Progenitor cell of endocrine pancreas (in vitro differentiated cells): ENCODE results near the gene ECSIT. TPM values are rescaled to one million over a fixed set of nuclear protein-coding genes. Genes with fewer than 3 reads are reported as not detected.
"Not testable (repeated sequence)": the region's sequence is repeated elsewhere in the genome, so short reads cannot be mapped to it uniquely, and the experiment has no call there.

Experiments
- DNase-seq: peaks from one replicate; pipeline ENCODE4 v3.0.0; 2021; ENCODE audit warnings: low spot score; ENCODE audit not compliant: unreplicated experiment
- H3K27ac Mint-ChIP-seq: 2 replicates; pipeline ENCODE4 v1.8.0; 2021; ENCODE audit warnings: mild to moderate bottlenecking, moderate library complexity, mixed read lengths
- H3K27me3 Mint-ChIP-seq: 2 replicates; pipeline ENCODE4 v1.8.0; 2021; ENCODE audit warnings: mixed read lengths
- H3K36me3 Mint-ChIP-seq: 2 replicates; pipeline ENCODE4 v1.8.0; 2022; ENCODE audit warnings: mixed read lengths; ENCODE audit not compliant: insufficient read depth
- H3K4me1 Mint-ChIP-seq: 2 replicates; pipeline ENCODE4 v1.8.0; 2021; ENCODE audit warnings: low read depth, mixed read lengths
- H3K4me3 Mint-ChIP-seq: 2 replicates; pipeline ENCODE4 v1.8.0; 2021; ENCODE audit warnings: low read depth, mild to moderate bottlenecking, moderate library complexity, mixed read lengths
- H3K9me3 Mint-ChIP-seq: 2 replicates; pipeline ENCODE4 v1.8.0; 2021; ENCODE audit warnings: low read depth, mixed read lengths
- total RNA-seq: library from RNA; stranded (reverse); gene quantifications from 2 replicates; pipeline ENCODE4 v1.2.1, GENCODE V29; 2021
- TF ChIP-seq, protein P1 (sequence below): fragments of 200-600 bp; sonication (generic); IDR thresholded peaks from one replicate; pipeline ENCODE4 v1.5.0; 2021; ENCODE audit warnings: antibody characterized with exemption, mild to moderate bottlenecking; ENCODE audit not compliant: unreplicated experiment

ECSIT gene
- total RNA-seq, 1 donor from 2014 or later: 38.5 TPM

DNA sequence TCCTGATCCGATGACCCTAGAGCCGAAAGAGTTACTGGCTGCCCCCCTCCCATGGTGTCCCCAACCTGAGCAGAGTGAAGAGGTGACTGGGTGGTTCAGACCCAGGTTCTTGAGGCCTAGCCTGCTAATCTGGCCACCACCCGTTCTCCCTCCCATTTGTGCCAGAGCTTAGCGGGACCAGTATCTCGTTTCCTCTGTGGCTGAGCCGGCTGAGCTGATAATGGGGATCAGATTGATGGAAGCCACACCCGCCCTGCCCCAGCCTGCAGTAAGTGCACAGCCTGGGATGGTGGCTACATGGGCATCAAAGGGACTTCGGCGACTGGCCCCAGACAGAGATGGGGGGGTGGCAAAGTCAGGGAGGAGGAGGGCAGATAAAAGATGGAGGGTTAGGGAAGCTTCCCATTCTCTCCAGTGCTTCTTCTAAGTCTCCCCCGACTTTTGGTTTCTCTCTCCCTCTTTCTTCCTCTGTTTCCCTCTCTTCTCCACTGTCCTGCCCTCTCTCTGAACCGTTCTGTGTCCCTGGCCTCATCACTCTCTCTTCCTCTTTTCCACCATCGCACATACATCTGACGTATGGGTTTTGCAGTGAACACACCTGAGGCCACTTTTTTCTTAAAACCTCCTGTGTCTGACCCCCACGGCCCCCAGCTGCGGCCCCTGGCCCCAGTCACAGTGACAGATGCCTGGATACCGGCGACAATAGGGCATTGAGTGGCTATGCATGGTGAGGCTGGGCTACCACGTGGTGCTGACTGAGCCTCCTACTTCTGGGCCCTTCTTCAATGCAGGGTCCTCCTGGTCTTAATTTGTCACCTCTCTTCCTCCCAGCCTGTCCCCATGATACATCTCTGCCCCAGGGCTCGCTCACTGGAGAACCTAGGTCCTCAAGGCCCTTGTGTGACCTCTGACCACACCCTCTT lies 50.5 kb downstream of the ECSIT start:
- peaks cover 60% of the 10 kb centered on the region for H3K27me3 Mint-ChIP-seq
- H3K36me3 Mint-ChIP-seq: no peaks in the 10 kb centered on the region
- DNase-seq: no peak
- TF ChIP-seq, protein P1, sequence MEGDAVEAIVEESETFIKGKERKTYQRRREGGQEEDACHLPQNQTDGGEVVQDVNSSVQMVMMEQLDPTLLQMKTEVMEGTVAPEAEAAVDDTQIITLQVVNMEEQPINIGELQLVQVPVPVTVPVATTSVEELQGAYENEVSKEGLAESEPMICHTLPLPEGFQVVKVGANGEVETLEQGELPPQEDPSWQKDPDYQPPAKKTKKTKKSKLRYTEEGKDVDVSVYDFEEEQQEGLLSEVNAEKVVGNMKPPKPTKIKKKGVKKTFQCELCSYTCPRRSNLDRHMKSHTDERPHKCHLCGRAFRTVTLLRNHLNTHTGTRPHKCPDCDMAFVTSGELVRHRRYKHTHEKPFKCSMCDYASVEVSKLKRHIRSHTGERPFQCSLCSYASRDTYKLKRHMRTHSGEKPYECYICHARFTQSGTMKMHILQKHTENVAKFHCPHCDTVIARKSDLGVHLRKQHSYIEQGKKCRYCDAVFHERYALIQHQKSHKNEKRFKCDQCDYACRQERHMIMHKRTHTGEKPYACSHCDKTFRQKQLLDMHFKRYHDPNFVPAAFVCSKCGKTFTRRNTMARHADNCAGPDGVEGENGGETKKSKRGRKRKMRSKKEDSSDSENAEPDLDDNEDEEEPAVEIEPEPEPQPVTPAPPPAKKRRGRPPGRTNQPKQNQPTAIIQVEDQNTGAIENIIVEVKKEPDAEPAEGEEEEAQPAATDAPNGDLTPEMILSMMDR: no peak
- H3K4me1 Mint-ChIP-seq: no peaks in the 10 kb centered on the region
- H3K27ac Mint-ChIP-seq: peak overlapping the region; percentile 67
- H3K9me3 Mint-ChIP-seq: no peaks in the 10 kb centered on the region
- H3K4me3 Mint-ChIP-seq: no peak overlapping the region

- no peak overlapping the region for H3K27ac Mint-ChIP-seq
- H3K9me3 Mint-ChIP-seq: no peaks in the 10 kb centered on the region
- DNase-seq: no peak
- H3K4me1 Mint-ChIP-seq: no peaks in the 10 kb centered on the region
- H3K4me3 Mint-ChIP-seq: no peak overlapping the region
- no peaks in the 10 kb centered on the region for H3K36me3 Mint-ChIP-seq
- TF ChIP-seq, protein P1: no peak
- peaks cover 53% of the 10 kb centered on the region for H3K27me3 Mint-ChIP-seq
Observed at GRCh38 chr19:11475861-11476260, 53.1 kb downstream of the ECSIT start.

DNA sequence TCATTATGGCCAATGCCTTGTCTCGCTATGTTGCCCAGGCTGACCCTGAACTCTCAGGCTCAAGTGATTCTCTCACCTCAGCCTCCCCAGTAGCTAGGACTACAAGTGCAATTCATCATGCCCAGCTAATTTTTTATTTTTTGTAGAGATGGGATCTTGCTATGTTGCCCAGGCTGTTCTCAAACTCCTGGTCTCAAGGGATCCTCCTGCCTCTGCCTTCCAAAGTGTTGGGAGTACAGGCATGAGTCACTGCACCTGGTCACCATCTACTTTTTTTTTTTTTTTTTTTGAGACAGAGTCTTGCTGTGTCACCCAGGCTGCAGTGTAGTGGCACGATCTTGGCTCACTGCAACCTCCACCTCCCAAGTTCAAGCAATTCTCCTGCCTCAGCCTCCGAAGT lies 53.6 kb downstream of the ECSIT start:
- H3K27me3 Mint-ChIP-seq: peaks cover 53% of the 10 kb centered on the region
- H3K4me3 Mint-ChIP-seq, DNase-seq, H3K9me3 Mint-ChIP-seq, H3K36me3 Mint-ChIP-seq, H3K4me1 Mint-ChIP-seq, H3K27ac Mint-ChIP-seq: not testable (repeated sequence)

GRCh38 chr19:11473725-11474124 lies 55.2 kb downstream of the ECSIT start:
- Mint-ChIP-seq H3K27me3 (peaks cover 47% of the 10 kb centered on the region), H3K27ac (no peak overlapping the region), H3K36me3 (no peaks in the 10 kb centered on the region), H3K4me1 (no peaks in the 10 kb centered on the region), H3K9me3 (no peaks in the 10 kb centered on the region), H3K4me3 (no peak overlapping the region)
- DNase-seq: no peak
- TF ChIP-seq, protein P1: no peak

GRCh38 chr19:11468266-11468845 lies 60.6 kb downstream of the ECSIT start:
- not testable (repeated sequence) for DNase-seq, H3K4me1 Mint-ChIP-seq, H3K36me3 Mint-ChIP-seq, H3K9me3 Mint-ChIP-seq, H3K27ac Mint-ChIP-seq, H3K4me3 Mint-ChIP-seq
- peaks cover 15% of the 10 kb centered on the region for H3K27me3 Mint-ChIP-seq

DNA sequence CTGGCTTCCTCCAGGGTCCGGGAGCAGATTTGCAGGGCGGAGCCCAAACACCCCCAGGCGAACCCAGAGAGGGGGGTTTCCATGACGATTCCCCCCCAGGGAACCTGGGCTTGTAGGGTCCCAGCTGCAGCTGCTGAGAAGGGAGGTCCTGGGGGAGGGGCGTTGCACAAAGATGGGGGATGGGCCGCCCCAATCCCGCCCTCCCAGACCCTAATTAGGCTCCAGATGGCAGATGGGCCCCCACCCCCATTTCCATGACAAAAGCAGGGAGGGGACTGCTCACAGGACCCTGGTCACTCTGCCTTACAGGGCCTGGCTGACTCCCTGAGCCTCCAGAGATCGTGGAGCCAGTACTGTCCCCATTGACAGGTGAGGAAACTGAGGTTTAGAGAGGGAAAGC lies 63.3 kb downstream of the ECSIT start:
- no peaks in the 10 kb centered on the region for H3K9me3 Mint-ChIP-seq
- no peak overlapping the region for H3K27ac Mint-ChIP-seq
- TF ChIP-seq, protein P1: no peak
- H3K27me3 Mint-ChIP-seq: peaks cover 2% of the 10 kb centered on the region
- no peak for DNase-seq
- no peak overlapping the region for H3K4me3 Mint-ChIP-seq
- no peaks in the 10 kb centered on the region for H3K4me1 Mint-ChIP-seq
- H3K36me3 Mint-ChIP-seq: no peaks in the 10 kb centered on the region
